Neutrophil (primary cell): ENCODE measurements around the gene ARHGAP23.

Source experiments
- H3K27ac ChIP-seq: fragments of 200-600 bp; sonication (generic); 2 replicates; pipeline ENCODE4 v1.5.1; 2016; ENCODE audit warnings: mild to moderate bottlenecking, moderate library complexity
- H3K27me3 ChIP-seq: fragments of 200-600 bp; sonication (generic); 2 replicates; pipeline ENCODE4 v1.6.0; 2016; ENCODE audit warnings: mild to moderate bottlenecking
- H3K36me3 ChIP-seq: fragments of 200-600 bp; sonication (generic); 2 replicates; pipeline ENCODE4 v1.5.1; 2017
- H3K4me1 ChIP-seq, 2 experiments: fragments of 200-600 bp in 1 of 2; sonication (generic) in 1 of 2; 1 replicate in 1 of 2; 2 replicates in 1 of 2; pipeline versions ENCODE4 v1.5.1 to v1.6.1; 2013 to 2016; ENCODE audit warnings: low read depth in 1 of 2, low read length in 1 of 2, mild to moderate bottlenecking in 1 of 2, moderate library complexity in 1 of 2; ENCODE audit not compliant: control insufficient read depth in 1 of 2, insufficient read depth in 1 of 2
- H3K4me3 ChIP-seq, 2 experiments: fragments of 200-600 bp in 1 of 2; sonication (generic) in 1 of 2; 1 replicate in 1 of 2; 2 replicates in 1 of 2; pipeline ENCODE4 v1.5.1; 2013 to 2016; ENCODE audit warnings: low read depth in 1 of 2, low read length in 1 of 2, mild to moderate bottlenecking in 1 of 2, moderate library complexity in 1 of 2
- H3K9me3 ChIP-seq: fragments of 200-600 bp; sonication (generic); 2 replicates; pipeline ENCODE4 v1.5.1; 2016
- CTCF ChIP-seq: fragments of 200-600 bp; sonication (generic); IDR thresholded peaks from 2 replicates; pipeline ENCODE4 v1.5.1; 2016; ENCODE audit warnings: antibody characterized with exemption

The ARHGAP23 gene

GRCh38 chr17:38418693-38419507 lies 9.4 kb upstream of the ARHGAP23 start:
- H3K27me3 ChIP-seq, result peaks cover 91% of the 10 kb centered on the region
- no peak overlapping the region for H3K4me3 ChIP-seq
- no peak overlapping the region for H3K27ac ChIP-seq
- H3K4me1 ChIP-seq, result peaks cover 7 to 10% of the 10 kb centered on the region in 2 experiments
- H3K36me3 ChIP-seq, result no peaks in the 10 kb centered on the region
- H3K9me3 ChIP-seq, result no peaks in the 10 kb centered on the region
- TF ChIP-seq CTCF, result no peak

DNA sequence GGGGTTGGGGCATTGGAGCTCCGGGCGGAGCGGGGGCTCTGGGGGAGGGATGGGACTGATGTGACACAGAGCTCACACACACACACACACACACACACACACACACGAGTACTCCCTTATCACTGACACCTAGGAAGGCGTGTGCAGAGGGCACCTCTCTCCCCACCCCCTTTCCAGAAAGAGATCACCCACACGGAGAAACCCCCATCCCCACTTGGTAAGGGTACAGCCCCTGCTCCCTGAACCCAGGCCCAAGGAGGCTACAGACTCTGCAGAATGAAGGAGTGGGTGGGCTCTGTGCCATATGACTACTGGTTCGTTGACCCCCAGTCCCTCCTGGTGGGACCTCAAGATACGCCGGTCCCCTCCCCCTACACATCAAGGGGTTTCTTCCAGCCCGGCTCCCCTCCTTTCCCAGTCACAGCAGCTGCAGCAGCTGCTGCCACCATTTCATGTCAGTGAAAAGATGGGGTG lies 8.7 kb upstream of the ARHGAP23 start:
- no peaks in the 10 kb centered on the region for H3K9me3 ChIP-seq
- H3K27ac ChIP-seq, result no peak overlapping the region
- H3K36me3 ChIP-seq, result no peaks in the 10 kb centered on the region
- peaks cover 97% of the 10 kb centered on the region for H3K27me3 ChIP-seq
- no peak for TF ChIP-seq CTCF
- H3K4me3 ChIP-seq, result no peak overlapping the region
- H3K4me1 ChIP-seq, result peaks cover 7 to 10% of the 10 kb centered on the region in 2 experiments

GRCh38 chr17:38420518-38420917 lies 7.7 kb upstream of the ARHGAP23 start:
- no peak for TF ChIP-seq CTCF
- Histone ChIP-seq H3K4me3 (no peak overlapping the region), H3K4me1 (peaks cover 4 to 5% of the 10 kb centered on the region in 2 experiments), H3K27me3 (peaks cover 98% of the 10 kb centered on the region), H3K27ac (no peak overlapping the region), H3K9me3 (no peaks in the 10 kb centered on the region), H3K36me3 (no peaks in the 10 kb centered on the region)

GRCh38 chr17:38421171-38421841 lies 7.0 kb upstream of the ARHGAP23 start:
- H3K27ac ChIP-seq, result no peak overlapping the region
- no peak overlapping the region for H3K4me3 ChIP-seq
- no peaks in the 10 kb centered on the region for H3K36me3 ChIP-seq
- H3K27me3 ChIP-seq, result peaks cover 97% of the 10 kb centered on the region
- no peak for TF ChIP-seq CTCF
- H3K9me3 ChIP-seq, result no peaks in the 10 kb centered on the region
- peaks cover 3 to 5% of the 10 kb centered on the region in 2 experiments for H3K4me1 ChIP-seq

GRCh38 chr17:38421871-38422827 lies 6.1 kb upstream of the ARHGAP23 start:
- no peak overlapping the region for H3K27ac ChIP-seq
- H3K36me3 ChIP-seq, result no peaks in the 10 kb centered on the region
- H3K27me3 ChIP-seq, result peaks cover 97% of the 10 kb centered on the region
- TF ChIP-seq CTCF, result no peak
- H3K9me3 ChIP-seq, result no peaks in the 10 kb centered on the region
- peaks cover 3 to 5% of the 10 kb centered on the region in 2 experiments for H3K4me1 ChIP-seq
- no peak overlapping the region for H3K4me3 ChIP-seq
